ENCODE results near the gene SMURF1.

Gene SMURF1

GRCh38 chr7:99002148-99002826, 141.6 kb downstream of the SMURF1 start:
- no peak for FAIRE-seq

- no peak for FAIRE-seq
These were observed 142.3 kb downstream of the SMURF1 start for GRCh38 chr7:99001482-99002147.

GRCh38 chr7:99000904-99001465, 142.9 kb downstream of the SMURF1 start:
- no peak for FAIRE-seq

GRCh38 chr7:99000196-99000903, 143.6 kb downstream of the SMURF1 start:
- no peak for FAIRE-seq

GRCh38 chr7:98998821-98999725, 144.8 kb downstream of the SMURF1 start:
- no peak for FAIRE-seq

- no peak for FAIRE-seq
These were observed 146.1 kb downstream of the SMURF1 start for GRCh38 chr7:98997846-98998245.

GRCh38 chr7:98996150-98996552, 147.8 kb downstream of the SMURF1 start:
- no peak for FAIRE-seq

- FAIRE-seq, result no peak
These were observed 148.3 kb downstream of the SMURF1 start for GRCh38 chr7:98995523-98996149.

- no peak for FAIRE-seq
These were observed 148.8 kb downstream of the SMURF1 start for GRCh38 chr7:98995111-98995510.

- FAIRE-seq, result no peak
These were observed 149.6 kb downstream of the SMURF1 start for GRCh38 chr7:98994046-98994944.

- FAIRE-seq, result no peak
These were observed 150.6 kb downstream of the SMURF1 start for GRCh38 chr7:98993024-98993897.

- FAIRE-seq, result no peak
These were observed 151.8 kb downstream of the SMURF1 start for GRCh38 chr7:98992076-98992475.

- FAIRE-seq, result no peak
These were observed 152.8 kb downstream of the SMURF1 start for GRCh38 chr7:98991141-98991540.

GRCh38 chr7:98990356-98990755, 153.6 kb downstream of the SMURF1 start:
- no peak for FAIRE-seq

- no peak for FAIRE-seq
These were observed 155.3 kb downstream of the SMURF1 start for GRCh38 chr7:98988641-98989040.

GRCh38 chr7:98985945-98986344, 158.0 kb downstream of the SMURF1 start:
- FAIRE-seq, result no peak

- FAIRE-seq, result no peak
These were observed 158.5 kb downstream of the SMURF1 start for GRCh38 chr7:98985406-98985805.

GRCh38 chr7:98984126-98984525, 159.8 kb downstream of the SMURF1 start:
- FAIRE-seq, result no peak

- FAIRE-seq, result no peak
These were observed 161.2 kb downstream of the SMURF1 start for GRCh38 chr7:98982686-98983085.

- FAIRE-seq, result no peak
These were observed 162.2 kb downstream of the SMURF1 start for GRCh38 chr7:98981701-98982100.

Data from islet of Langerhans (tissue), 1 donor.